ENCODE measurements around the gene GOLGA8B. TPM values are rescaled to one million over a fixed set of nuclear protein-coding genes. Genes with fewer than 3 reads are reported as not detected.
"Not testable (repeated sequence)": the region's sequence is repeated elsewhere in the genome, so short reads cannot be mapped to it uniquely, and the experiment has no call there.

The GOLGA8B gene
- total RNA-seq, 1 donor = 33.7 TPM

DNA sequence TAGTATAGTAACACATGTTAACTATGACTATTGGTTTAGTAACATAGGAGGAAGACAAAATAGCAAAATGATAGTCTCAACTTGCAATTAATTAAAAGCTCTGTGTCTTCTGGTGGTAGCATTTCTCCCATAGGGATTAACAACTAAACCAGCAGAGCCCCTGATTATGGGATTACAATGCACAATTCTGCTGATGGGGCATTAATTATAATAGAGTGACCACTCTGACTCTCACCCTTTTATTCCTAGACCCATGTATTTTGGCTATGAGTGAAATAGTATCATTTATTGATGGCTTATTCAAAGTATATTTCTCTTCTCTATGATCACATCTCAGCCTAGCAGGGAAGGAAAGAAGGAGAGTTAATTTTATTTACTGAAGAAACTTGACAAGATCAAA is 17.5 kb upstream of the GOLGA8B start:
- TF ChIP-seq, protein P1, sequence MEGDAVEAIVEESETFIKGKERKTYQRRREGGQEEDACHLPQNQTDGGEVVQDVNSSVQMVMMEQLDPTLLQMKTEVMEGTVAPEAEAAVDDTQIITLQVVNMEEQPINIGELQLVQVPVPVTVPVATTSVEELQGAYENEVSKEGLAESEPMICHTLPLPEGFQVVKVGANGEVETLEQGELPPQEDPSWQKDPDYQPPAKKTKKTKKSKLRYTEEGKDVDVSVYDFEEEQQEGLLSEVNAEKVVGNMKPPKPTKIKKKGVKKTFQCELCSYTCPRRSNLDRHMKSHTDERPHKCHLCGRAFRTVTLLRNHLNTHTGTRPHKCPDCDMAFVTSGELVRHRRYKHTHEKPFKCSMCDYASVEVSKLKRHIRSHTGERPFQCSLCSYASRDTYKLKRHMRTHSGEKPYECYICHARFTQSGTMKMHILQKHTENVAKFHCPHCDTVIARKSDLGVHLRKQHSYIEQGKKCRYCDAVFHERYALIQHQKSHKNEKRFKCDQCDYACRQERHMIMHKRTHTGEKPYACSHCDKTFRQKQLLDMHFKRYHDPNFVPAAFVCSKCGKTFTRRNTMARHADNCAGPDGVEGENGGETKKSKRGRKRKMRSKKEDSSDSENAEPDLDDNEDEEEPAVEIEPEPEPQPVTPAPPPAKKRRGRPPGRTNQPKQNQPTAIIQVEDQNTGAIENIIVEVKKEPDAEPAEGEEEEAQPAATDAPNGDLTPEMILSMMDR (IDR thresholded peaks at IDR 0.05; ENCODE audit: insufficient read depth, low read depth, low read length) = no peak
- no peak for DNase-seq (ENCODE audit: low read depth)
- no peak overlapping the region for H3K4me3 ChIP-seq (ENCODE audit: low read depth, low read length)

DNA sequence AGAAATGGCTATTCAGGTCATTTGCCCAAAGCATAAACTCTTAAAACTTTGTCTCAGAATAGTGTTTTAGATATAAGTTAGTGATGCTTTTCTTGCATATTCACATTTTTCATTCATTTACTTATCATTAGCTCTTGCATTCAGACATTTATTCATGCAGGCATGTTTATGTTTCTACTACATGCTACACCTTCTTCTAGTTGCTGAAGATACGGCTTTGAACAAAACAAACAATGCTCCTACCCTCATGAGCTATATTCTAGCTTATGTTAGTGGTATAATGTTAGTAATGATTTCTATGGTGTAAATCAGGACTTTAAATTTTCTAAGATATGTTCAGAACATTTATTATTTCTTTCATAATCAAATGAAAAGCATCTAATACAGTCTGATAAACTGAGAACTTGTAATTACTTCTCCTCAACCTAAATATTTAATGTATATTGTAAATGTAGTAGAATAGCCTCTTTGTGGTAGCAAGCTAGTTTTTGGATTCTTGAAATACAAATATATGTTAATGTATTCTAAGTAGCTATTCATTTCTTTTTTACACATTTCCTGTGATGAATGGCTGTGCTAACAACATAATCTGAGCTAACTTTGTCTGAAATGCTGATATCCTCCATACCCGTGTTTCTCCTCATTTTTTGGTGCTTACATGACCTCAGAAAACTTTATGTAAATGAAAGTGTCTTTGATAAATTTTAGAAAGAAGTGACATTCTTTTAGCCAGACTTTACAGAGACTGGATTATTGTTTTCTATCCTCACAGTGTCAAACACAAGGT is 15.5 kb upstream of the GOLGA8B start:
- DNase-seq (ENCODE audit: low read depth) = no peak
- H3K4me3 ChIP-seq (ENCODE audit: low read depth, low read length) = no peak overlapping the region
- TF ChIP-seq, protein P1 (IDR thresholded peaks at IDR 0.05; ENCODE audit: insufficient read depth, low read depth, low read length) = no peak

DNA sequence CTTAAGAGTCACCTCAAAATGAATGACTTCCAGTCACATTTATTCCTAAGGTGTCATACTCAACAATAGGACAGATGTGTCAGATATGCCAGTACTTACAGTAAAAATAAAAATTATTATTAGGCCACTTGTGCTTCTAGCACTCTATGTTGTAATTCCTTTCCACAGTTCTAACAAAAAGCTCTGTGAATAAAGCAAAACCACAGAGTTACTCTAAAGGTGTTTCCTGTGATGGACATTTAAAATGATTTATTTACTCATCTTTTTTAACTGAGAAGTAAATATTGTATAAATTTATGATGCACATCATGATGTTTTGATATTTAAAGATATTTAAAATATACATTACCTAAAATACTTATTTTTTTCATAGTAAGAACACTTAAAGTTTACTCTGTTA is 13.9 kb upstream of the GOLGA8B start:
- DNase-seq (ENCODE audit: low read depth) = no peak
- TF ChIP-seq, protein P1 (IDR thresholded peaks at IDR 0.05; ENCODE audit: insufficient read depth, low read depth, low read length) = no peak
- H3K4me3 ChIP-seq (ENCODE audit: low read depth, low read length) = no peak overlapping the region

DNA sequence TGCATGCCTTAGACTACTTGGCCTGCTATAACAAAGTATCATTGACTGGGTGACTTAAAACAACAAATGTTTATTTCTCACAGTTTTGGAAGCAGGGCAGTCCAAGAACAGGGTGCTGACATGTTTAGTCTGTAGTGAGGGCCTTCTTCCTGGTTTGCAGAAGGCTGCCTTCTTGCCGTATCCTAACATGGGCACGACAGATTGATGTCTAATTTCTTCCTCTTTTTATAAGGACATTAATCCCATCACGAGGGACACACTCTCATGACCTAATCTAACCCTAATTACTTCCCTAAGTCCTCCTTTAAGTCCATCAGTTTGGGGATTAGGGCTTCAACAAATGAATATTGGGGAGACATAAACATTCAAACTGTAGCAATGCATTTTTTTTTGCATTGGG is 10.9 kb upstream of the GOLGA8B start:
- DNase-seq (ENCODE audit: low read depth) = no peak
- TF ChIP-seq, protein P1 (IDR thresholded peaks at IDR 0.05; ENCODE audit: insufficient read depth, low read depth, low read length) = no peak
- no peak overlapping the region for H3K4me3 ChIP-seq (ENCODE audit: low read depth, low read length)

DNA sequence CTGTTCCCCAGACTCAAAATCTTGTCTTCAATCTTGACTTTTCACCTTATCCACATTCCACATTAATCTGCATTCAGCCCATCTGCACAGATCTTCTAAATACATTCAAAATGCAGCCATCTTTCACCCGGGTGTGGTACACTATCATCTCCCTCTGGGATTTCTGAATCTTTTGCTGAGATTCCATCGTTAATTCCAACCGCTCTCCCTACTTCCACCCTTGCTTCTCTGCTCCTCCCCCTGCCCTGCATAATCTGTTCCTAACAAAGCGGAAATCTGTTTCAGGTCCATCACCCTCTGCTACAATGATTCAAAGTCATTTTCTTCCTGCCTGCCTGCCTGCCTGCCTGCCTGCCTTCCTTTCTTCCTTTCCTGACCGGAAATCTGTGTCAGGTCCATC is 7.9 kb upstream of the GOLGA8B start:
- no peak overlapping the region for H3K4me3 ChIP-seq (ENCODE audit: low read depth, low read length)
- no peak for DNase-seq (ENCODE audit: low read depth)
- TF ChIP-seq, protein P1 (IDR thresholded peaks at IDR 0.05; ENCODE audit: insufficient read depth, low read depth, low read length) = no peak

DNA sequence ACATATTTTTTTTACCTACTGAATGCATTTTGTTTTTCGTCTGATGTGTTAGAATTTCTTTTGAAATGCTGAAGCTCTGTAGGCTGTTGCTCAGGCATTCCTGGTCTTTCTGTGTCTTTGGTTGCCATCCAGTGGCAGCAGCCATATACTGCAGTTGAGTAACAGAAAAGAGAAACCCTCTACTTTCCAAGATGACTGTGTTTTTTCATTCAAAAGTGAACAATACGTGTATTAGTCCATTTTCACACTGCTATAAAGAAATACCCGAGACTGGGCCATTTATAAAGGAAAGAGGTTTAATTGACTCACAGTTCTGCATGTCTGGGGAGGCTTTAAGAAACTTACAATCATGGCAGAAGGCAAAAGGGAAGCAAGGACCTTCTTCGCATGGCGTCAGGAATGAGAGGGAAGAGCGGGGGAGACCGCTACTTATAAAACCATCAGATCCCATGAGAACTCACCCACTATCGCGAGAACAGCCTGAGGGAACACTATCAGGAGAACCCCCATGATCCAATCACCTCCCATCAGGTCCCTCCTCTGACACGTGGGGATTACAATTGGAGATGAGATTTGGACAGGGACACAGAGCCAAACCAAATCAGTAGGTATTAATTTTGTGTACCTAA is 4.7 kb upstream of the GOLGA8B start:
- H3K4me3 ChIP-seq (ENCODE audit: low read depth, low read length) = peak overlapping the region; percentile 49
- TF ChIP-seq, protein P1 (IDR thresholded peaks at IDR 0.05; ENCODE audit: insufficient read depth, low read depth, low read length) = peak; percentile 88
- DNase-seq (ENCODE audit: low read depth) = peak; percentile 83

DNA sequence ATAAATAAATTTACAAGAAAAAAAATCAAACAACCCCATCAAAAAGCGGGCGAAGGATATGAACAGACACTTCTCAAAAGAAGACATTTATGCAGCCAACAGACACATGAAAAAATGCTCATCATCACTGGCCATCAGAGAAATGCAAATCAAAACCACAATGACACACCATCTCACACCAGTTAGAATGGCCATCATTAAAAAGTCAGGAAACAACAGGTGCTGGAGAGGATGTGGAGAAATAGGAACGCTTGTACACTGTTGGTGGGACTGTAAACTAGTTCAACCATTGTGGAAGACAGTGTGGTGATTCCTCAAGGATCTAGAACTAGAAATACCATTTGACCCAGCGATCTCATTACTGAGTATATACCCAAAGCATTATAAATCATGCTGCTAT is 2.5 kb upstream of the GOLGA8B start:
- not testable (repeated sequence) for H3K4me3 ChIP-seq (ENCODE audit: low read depth, low read length); DNase-seq (ENCODE audit: low read depth)

Data from fibroblast of villous mesenchyme (primary cell).